Activated CD8-positive, alpha-beta memory T cell treated with anti-CD3 and anti-CD28 coated beads for 24 hours (primary cell): ENCODE measurements around the gene HAUS3.
"Not testable (repeated sequence)": the region's sequence is repeated elsewhere in the genome, so short reads cannot be mapped to it uniquely, and the experiment has no call there.

Experiments
- DNase-seq: peaks from one replicate; pipeline ENCODE4 v3.0.0-alpha.2; 2020

HAUS3 gene

DNA sequence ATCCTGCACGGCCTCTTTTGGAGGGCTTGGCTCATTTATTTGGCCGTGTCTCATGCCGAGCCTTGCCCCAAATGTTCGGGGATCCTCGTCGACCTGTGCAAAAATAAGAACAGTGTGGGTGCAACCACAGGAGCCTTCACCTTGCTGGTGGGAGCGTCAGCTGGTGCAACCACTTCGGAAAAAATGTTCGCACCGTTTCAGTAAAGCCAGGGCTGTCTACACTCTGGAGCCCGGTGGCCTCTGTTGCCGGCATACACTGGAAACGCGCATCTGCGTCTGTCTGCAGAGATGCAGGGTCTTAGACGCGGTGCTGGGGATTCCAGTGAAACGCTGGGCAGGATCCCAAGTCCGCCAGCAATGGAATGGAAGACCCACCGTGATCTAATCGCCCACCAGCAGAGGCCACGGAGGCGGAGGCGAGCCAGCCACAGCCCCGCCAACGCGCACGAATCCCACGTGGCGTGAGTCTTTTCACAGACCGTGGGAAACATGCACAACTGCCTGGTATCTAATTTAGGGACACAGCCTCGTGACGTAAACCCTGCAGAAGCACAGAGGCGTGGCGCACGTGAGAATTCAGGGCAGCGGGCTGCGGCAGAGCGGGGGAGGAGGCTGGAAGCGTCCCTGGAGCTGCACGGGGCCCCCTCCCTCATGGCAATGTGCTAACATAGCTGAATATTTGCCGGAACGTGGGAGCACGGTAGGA lies 33.8 kb upstream of the HAUS3 start:
- DNase-seq = no peak

DNA sequence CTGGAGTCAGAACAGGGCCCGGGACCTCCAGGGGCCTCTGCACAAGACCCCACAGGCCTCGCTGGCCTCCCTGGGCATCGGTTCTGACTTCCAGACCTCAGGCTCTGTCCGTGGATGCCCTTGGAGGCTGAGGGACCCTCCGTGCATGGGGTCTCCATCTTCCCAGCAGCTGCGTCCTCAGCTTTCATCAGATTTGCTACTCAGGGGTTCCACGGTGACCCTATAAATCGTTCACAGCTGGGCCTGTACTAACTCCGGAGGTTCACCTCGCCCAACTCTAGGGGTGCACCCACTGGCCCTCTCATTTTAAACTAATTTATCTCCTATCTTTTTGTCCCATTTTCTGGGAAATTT lies 33.1 kb upstream of the HAUS3 start:
- DNase-seq = not testable (repeated sequence)

DNA sequence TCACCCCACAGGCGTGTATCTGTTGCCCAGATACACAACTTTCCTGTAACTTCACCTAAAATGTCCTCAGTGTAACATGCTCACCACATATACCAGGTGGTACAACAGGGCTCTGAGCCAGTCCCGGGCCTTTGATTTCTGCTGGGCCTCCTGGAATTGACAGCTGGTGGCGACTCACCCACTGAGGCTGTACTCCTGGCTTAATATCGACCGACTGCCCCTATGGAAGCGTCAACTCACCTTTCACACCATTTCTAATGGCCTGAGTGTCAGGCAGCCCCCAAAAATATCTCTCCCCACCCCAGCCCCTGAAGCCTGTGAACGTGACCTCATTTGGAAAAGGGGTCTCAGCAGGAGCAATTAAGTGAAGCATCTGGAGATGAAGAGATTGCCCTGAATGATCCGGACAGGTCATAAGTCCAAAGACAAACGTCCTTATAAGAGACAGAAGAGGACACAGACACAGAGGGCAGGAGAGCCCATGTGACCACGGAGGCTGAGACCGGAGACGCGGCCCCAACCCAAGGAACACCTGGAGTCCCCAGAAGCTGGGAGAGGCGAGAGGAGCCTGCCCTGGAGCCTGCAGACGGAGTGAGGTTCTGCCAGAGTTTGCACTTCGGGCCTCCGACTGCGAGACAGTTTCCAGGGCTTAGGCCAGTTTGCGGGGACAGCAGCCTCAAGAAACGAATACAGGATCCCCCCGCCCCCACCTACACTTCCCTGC lies 32.6 kb upstream of the HAUS3 start:
- no peak for DNase-seq

DNA sequence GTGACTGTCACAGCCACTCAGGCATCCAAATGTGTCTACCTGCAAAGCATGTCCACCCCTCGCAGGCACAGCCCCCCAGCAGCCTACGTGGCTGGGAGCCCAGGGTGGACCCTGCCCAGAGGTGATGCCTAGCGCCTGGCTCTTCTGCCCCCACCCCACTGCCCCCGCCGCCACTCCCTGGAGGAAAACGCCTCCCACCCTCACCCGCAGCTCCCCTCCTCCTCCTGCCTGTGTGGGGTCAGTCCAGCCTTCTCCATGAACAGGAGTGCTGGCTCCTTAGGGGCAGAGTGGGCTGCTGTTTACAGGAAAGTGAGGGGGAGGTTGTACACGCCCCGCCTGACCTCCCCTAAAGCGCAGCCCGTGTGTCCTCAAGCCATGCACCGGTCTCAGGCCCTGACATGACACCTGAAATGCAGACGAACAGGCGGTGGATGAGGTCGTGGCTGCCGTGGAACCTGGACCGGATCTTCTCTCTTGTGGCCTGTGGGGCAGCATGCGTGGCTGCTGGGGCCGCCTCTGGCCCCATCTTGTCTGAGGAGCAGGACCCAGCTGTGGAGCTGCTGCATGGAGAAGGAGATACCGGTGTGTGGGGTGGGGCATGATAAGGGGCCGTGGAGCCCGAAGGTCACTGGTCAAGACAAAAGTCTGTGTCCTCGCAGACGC lies 31.9 kb upstream of the HAUS3 start:
- DNase-seq = no peak

DNA sequence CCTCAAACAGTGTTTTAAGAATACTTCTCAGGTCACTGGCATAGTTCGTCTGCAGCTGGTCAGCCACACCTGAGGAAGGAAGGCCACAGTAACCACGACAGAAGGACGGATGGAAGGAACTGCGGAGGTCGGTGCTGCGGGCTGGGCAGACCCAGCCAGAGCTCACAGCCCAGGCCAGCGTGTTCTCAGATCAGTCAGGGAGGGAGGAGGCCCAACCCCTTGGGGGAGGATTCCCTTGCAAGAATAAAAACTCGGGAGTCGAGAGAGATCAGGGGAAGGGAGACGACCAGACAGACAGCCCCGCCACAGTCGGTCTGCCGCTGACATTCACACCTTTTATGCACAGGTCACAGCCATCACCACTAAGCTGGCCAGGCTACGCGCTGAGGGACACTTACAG lies 31.3 kb upstream of the HAUS3 start:
- DNase-seq = no peak

DNA sequence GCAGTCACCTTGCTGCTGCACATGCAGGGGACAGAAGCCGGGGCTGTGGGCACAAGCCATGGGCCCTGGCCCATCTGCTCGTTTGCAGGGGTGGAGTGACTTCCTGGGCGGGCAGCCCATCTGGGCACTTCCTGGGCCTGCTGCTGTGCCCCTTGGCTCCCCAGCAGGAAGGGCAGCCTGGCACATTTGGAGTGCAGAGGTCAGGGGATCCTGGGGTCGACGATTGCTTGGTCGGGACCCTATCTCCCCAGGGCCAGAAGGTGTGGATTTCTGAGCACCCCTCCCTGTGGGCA lies 30.9 kb upstream of the HAUS3 start:
- no peak for DNase-seq

DNA sequence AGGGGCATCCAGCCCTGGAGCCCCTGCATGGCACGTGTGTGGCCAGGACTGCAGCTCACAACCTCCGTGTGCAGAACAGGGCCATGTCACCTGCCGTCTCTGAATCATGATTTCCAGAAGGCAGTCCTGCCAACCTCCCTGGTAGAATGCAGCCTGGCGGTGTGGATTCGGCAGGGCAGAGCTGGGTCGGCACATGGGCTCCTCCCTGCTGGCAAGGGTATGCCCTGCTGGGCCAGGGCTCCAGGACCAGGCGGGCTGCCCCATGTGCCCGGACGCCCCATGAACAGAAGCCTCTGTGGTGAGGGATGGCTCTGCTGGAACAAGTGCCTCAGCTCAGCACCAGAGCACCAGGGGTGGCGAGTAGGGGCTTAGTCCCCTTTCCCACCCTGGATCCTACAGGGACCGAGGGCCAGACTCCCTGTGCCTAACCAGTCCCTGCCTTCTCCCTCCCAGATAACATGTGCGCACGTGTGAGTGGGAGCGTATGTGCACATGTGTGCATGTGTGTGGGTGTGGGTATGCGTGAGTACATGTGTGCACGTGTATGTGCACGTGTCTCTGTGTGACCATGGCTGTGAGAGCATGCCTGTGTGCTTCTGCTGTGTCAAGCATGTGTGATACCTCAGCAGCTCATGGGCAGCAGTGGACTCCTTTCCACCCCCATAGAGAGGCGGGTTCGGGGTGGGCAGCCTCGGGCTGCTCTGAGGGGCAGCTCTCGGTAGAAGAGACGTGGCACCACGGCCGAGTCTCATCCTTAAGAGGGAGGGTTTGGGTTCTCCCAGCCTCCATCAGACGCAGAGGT lies 30.3 kb upstream of the HAUS3 start:
- DNase-seq = no peak

DNA sequence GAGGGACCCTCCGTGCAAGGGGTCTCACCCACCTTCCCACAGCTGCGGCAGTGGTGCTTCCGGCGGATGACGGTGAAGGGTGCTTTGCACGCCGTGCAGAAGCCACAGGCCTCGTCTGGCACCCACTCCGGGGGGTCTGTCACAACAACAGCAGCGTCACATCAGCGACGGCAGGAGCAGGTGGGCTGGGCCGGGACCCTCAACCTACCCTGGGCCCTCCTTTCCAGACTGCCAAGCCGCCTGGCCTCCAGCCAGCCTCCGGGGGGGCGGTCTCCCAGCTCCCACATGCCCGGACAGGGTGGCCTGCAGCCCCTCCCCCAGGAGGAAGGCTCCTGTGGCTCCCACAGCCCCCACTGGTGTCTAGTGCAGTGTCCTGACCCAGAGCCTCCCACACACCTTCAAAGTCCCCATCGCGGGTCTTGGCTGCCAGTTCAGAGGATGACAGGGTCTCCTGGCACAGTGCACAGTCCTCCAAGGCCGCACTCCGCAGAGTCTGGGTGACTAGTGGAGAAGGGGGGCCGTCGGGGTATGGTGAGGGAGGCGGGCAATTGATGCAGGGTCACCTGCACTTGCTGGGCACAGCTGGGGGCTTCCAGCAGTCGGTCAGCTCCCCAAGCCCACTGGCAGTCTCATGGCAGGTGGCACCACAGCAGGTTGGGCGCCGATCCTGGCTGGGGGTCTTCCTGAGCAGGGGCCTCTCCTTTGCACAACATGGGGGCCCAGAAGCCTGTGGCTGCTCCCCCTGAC lies 29.5 kb upstream of the HAUS3 start:
- DNase-seq = no peak

DNA sequence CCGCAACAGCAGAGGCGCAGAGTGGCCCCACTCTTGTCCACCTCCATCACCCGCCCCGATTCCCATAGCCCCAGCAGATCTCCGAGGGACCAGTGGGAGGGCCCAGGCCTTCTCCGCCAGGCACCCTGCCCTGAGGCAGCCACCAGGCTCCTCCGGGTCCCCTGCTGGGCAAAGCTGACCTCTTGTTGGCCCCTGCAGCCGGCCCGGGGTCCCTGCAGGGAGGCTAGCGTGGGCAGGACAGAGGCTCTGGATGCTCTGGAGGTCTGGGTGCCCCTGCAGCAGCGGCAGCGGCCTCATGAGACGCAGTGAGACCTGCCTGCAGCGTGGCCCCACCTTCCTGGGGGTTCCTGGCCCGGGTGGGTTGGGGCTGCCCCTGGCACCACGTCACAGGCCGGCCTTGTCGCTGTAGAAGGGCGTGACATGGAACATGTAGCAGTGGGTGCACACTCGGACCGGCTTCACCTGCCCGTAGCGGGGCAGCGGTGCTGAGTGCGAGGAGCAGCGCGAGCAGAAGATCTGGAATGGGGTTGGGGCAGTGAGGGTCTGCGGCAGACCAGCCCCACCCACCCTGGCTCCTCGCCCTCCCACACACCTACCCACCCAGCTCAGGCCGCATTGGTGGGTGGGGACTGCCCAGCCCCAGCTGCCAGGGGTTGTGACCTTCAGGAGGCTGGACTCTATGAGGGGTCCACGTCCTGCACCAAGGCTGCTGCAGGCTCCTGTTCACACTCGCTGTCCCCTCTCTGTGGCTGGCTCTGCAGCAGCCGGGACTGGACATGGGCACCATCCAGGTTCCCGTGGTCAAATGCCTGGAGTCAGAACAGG lies 28.6 kb upstream of the HAUS3 start:
- no peak for DNase-seq

DNA sequence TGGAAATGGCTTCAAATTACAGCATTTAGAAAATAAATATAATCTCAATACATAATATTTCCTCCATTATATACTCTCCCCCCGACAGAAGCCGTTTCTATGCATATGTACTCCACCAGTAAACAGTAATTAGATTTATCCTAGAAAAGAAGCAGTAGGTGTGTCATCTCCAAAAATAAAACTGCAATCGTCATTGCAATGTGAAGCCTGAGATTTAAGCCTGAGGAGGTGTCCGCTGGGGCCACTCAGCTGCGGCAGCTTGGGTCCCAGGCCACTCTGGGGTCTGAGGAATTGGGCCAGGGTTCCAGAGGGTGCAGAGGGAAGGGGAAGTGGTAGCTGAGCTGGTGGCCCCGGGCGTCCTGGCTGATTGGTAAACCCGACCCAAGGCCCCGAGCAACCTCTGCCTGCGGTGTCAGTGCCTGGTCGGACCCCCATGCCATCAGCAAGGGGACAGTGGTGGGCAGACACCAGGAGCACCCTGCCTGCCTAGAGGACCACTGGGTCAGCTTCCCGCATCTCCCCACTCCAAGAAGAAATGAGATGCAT lies 27.8 kb upstream of the HAUS3 start:
- no peak for DNase-seq

DNA sequence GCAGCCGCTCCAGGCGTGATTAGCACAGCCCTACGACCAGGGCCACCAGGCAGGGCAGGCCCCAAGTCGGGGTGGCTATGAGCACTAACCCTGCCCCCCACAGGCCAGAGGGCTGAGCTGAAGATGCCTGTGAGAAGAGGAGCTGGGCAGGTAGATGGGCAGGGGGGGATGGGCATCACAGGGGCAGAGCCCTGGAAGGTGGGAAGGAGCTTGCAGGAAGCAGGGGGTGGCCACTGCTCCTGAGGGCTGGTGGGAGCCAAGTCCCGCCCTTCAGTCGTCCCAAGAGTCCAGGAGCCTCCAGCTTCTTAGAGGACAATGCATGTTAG lies 27.2 kb upstream of the HAUS3 start:
- no peak for DNase-seq

DNA sequence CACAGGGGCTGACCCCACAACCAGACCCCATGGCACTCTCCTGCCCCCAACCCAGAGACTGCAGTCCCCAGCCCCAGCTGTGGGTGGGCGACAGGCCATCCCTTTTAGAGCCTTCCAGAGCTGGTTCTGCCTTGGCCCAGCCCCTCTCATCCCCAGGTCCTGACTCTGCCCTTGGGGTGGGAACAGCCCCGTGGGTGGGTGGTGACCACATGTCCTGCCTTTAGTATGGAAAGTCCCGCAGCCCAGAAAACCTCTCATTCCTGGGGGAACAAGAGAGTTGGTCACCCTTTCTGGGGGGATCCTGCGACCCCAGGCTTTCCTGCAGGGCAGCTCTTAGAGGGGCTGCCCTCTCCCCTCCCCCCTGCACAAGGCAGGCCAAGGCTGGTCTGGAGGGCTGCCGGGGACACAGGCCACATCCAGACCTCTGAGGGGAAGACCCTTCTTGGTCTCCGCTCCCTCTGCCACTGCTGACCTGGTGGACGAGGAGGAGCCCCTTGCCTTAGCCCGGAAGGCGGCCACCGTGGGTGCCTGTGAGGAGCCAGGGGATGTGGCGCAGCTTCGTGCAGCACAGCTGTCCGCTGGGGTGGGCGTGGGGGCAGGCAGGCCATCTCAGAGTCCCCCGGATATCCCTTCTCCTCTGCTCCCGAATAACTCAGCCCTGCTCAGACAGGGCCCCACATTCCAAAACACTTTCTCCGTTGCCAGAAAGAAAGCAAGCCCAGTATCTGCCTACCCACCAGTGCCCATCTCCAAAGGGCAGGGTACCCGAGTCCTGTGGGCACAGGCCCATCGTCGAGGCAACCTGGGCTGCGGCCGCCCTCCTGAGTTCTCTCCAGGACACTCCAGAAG lies 26.7 kb upstream of the HAUS3 start:
- no peak for DNase-seq

DNA sequence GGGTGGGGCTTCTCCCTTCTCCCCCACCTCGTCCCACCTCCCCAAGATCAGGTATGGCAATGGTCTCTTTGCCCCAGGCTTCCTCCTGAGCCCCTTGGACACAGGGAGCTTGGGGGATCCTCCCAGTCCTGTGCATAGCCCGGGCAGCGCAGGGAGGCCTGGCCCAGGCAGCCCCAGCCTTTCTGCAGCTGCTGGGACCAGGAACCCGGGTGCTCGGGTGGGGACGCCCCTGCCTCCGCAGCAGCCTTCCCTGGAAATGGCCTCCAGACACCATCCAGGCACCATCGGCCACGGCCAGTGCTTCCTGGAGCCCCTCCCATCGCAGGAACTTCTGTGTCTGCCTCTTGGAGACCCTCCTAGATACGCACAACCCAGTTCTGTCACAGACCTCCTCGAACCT lies 25.9 kb upstream of the HAUS3 start:
- no peak for DNase-seq

DNA sequence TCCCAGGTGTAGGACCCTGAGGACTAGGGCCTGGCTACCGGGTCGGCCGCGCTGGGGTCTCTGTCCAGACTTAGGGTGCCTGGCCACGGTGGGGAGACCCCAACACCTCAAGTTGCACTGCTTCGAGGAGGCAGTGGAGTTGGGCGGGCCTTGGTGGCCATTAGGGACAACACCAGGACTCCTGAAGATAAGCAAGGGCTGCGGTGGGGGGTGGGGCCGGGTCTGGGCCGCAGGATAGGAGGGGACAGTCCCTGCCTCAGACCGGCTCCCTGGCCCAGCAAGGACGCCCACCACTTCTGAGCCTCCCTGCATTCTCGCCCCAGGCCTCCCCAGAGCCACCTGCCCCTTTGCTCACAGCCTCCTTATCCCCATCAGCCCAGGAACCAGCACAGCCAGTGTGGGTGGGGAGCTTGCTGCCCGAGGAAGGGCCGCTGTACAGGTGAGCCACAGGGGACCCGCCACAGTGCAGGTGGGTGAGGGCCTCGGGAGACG lies 25.4 kb upstream of the HAUS3 start:
- DNase-seq = no peak

DNA sequence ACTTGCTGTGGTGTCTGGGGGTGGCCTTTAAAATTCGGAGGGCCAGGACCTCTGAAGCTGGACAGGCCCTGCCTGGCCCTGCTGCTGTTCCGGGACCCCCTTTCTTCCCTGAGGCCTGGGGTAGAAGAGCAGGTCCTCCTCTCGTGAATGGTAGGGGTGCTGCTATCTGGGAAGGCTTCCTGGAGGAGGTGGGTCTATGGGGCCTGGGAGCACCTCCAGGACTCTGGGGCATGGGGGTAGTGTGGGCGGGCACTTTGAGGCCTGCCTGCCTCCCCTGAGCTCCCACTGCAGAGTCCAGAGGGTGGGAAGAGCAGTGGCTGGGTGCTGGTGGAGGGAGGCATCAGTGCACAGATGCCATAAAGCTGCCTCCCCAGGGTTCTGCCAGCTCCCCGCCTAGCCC lies 24.9 kb upstream of the HAUS3 start:
- DNase-seq = no peak

DNA sequence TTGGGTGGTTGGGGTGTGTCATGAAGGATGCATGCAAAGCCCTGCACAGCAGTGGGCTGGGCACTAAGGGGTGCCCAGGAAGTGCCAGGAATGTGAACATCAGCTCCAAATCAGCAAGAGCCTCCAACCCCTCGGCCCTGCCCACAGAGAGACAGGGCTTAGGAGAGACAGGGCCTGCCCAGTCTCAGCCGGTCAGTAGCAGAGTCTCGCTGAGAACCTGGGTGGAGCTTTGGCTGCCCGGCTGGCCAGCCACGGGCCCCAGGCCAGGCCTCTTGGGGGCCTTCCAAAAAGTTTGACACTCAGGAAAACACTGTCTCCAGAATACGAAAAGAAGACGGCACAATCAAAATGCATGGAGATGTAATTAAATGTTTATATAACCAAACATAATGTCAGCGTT lies 24.3 kb upstream of the HAUS3 start:
- DNase-seq = no peak

DNA sequence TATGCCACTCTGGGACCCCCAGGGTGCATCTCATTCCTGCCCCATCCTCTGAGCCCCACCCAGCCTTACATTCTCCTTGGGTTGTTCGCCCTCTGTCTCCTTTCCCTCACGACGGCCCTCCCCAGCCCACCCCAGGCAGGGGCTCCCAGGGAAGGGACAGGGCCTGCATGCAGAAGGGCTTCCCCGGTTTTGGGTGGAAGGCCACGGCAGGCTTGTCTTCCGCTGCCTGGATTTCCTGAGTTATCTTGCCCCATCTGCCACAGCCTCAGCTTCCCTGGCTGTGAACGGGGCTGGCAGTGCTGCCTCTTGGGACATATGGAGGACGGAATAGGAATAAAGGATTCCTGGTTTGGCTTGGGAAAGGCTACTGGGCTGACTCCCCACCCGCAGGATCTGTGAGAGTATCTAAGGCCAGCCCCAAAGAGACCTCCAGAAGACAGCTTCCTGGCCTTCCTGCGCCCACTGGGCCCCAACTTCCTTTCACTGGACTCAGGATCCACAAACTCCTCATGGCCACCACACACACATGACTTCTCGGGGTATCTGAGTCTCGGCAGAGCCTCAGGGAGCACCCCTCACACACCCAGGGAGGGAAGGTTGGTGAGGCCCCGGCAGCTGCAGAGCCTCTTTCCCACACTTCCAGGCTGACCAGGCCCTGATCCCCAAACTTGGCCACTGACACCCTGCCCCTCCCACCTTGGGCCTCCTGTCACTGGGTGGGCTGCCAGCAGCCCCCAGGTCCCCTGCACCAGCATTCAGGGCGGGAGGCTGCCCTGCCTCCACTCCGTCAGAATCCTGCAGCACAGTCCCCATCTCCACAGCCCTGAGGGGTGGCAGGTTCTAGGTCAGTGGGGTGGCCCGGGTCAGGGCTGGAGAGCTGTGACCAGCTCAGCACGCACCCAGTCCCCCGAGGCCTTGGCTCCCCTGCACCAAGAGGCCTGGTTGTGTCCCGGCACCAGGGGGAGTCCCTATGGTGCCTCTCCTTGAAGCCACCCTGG lies 23.5 kb upstream of the HAUS3 start:
- DNase-seq = no peak

DNA sequence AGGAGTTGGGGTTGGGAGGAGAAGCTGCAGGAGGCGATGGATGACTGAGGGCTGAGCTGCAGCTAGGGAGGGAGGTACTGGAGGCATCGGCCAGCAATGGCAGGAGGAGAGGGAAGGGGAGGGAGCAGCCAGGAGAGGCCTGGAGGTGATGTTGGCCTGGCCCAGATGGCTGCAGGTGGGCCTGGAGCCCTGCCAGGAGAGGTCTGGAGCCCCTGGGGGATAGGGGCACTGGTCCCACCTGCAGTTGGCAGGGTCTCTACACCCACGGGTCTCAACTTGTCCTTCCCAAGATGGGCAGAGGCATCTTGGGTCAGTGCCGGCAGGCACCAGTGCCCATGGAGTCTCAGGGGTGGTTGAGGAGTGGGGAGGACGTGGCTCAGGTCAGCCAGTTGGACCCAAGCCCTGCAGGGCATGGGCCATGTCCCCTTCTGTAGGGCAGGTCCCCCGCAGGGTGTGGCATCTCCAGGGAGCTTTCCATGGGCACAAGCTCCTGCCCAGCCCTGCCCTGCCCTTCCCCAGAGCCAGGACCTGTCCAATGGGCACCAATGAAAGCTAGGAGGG lies 22.6 kb upstream of the HAUS3 start:
- DNase-seq = no peak

DNA sequence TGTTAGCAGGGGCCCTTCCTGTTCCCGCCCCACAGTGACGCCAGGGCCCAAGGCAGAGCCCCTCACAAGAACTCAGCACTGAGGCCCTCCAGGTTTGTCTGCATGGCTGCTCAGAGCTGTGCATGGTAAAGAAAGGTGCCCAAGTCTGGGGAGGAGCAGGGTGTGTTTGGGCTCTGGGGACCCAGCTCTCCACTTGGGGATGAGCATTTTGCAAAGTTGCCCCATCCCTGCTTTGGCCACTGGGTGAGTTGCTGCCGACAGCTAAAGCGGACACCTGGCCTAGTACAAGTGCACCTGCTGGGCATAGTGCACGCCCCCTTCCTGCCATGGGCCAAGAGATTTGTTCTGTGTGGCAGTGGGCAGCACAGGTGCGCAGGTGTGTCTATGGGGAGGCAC lies 22.0 kb upstream of the HAUS3 start:
- no peak for DNase-seq
